MV-4-11 (cell line): Measurements from ENCODE around the gene CDCP2.

ENCODE experiments used
- DNase-seq: peaks from one replicate; lab custom pipeline; 2025; lab: John Stamatoyannopoulos, UW

CDCP2 gene

GRCh38 chr1:54136963-54137533 lies 15.8 kb downstream of the CDCP2 start:
- DNase-seq, result no peak

- DNase-seq, result no peak
These were observed 16.4 kb downstream of the CDCP2 start for GRCh38 chr1:54136269-54136896.

GRCh38 chr1:54135436-54136120 lies 17.2 kb downstream of the CDCP2 start:
- no peak for DNase-seq

GRCh38 chr1:54134295-54134694 lies 18.5 kb downstream of the CDCP2 start:
- DNase-seq, result no peak

- no peak for DNase-seq
These were observed 20.3 kb downstream of the CDCP2 start for GRCh38 chr1:54132495-54132894.

- DNase-seq, result no peak
These were observed 21.4 kb downstream of the CDCP2 start for GRCh38 chr1:54131419-54131818.

- no peak for DNase-seq
These were observed 22.9 kb downstream of the CDCP2 start for GRCh38 chr1:54129858-54130257.

GRCh38 chr1:54127594-54128300 lies 25.1 kb downstream of the CDCP2 start:
- DNase-seq, result no peak

GRCh38 chr1:54126271-54126815 lies 26.5 kb downstream of the CDCP2 start:
- DNase-seq, result no peak

- DNase-seq, result peak; percentile 14
These were observed 27.3 kb downstream of the CDCP2 start for GRCh38 chr1:54125386-54126070.

GRCh38 chr1:54124906-54125305 lies 27.9 kb downstream of the CDCP2 start:
- no peak for DNase-seq

GRCh38 chr1:54124472-54124871 lies 28.3 kb downstream of the CDCP2 start:
- no peak for DNase-seq

GRCh38 chr1:54122992-54123391 lies 29.8 kb downstream of the CDCP2 start:
- DNase-seq, result no peak

- DNase-seq, result no peak
These were observed 30.6 kb downstream of the CDCP2 start for GRCh38 chr1:54122135-54122751.

GRCh38 chr1:54121482-54122134 lies 31.2 kb downstream of the CDCP2 start:
- DNase-seq, result peak; percentile 47

- no peak for DNase-seq
These were observed 31.9 kb downstream of the CDCP2 start for GRCh38 chr1:54120698-54121481.

- DNase-seq, result no peak
These were observed 32.6 kb downstream of the CDCP2 start for GRCh38 chr1:54120018-54120697.

GRCh38 chr1:54118704-54119103 lies 34.1 kb downstream of the CDCP2 start:
- no peak for DNase-seq

- no peak for DNase-seq
These were observed 34.8 kb downstream of the CDCP2 start for GRCh38 chr1:54117815-54118563.
